GM23248 (cell line): ENCODE results near the gene UNC5C.

Experiments
- EZH2 ChIP-seq: fragments of 200-600 bp; sonication (generic); IDR thresholded peaks from 2 replicates; pipeline ENCODE4 v1.6.1; 2018; ENCODE audit warnings: antibody characterized with exemption, mild to moderate bottlenecking; ENCODE audit not compliant: insufficient read depth, poor library complexity, severe bottlenecking
- EZH2phosphoT487 ChIP-seq: fragments of 200-600 bp; sonication (generic); IDR thresholded peaks from 2 replicates; pipeline ENCODE4 v1.6.1; 2018; ENCODE audit warnings: antibody characterized with exemption, moderate library complexity, mild to moderate bottlenecking, low read depth; ENCODE audit not compliant: insufficient read depth

GRCh38 chr4:95161781-95162469 is 386.8 kb downstream of the UNC5C start:
- TF ChIP-seq EZH2phosphoT487 = no peak
- no peak for TF ChIP-seq EZH2
